ENCODE measurements around the gene PON2. TPM values are rescaled to one million over a fixed set of nuclear protein-coding genes. Genes with fewer than 3 reads are reported as not detected.

Gene PON2
- total RNA-seq, 4 donors from 2014 or later, result 90.2 to 187 (median 117) TPM

GRCh38 chr7:95478272-95479037 is 43.6 kb upstream of the PON2 start:
- WGBS, result 68% methylated on average over 18 of the region's 18 CpGs
- H3K4me1 ChIP-seq, result no peaks in the 10 kb centered on the region
- H3K9me3 ChIP-seq, result no peaks in the 10 kb centered on the region
- H3K27ac ChIP-seq, result no peak overlapping the region
- peaks cover 2% of the 10 kb centered on the region for H3K27me3 ChIP-seq
- TF ChIP-seq EP300 (IDR thresholded peaks at IDR 0.05) (no peak), POLR2AphosphoS5 (IDR thresholded peaks at IDR 0.05) (no peak), POLR2A (IDR thresholded peaks at IDR 0.05) (no peak), CTCF (IDR thresholded peaks at IDR 0.05) (no peak)
- no peak overlapping the region for H3K4me3 ChIP-seq
- H3K36me3 ChIP-seq, result no peaks in the 10 kb centered on the region
- no peak for DNase-seq (ENCODE audit: low spot score in 2 of 2)

- no peak for TF ChIP-seq POLR2AphosphoS5 (IDR thresholded peaks at IDR 0.05)
- peak; percentile 45 to 61 for TF ChIP-seq CTCF (IDR thresholded peaks at IDR 0.05)
- H3K27me3 ChIP-seq, result no peaks in the 10 kb centered on the region
- no peaks in the 10 kb centered on the region for H3K36me3 ChIP-seq
- H3K4me3 ChIP-seq, result no peak overlapping the region
- peaks cover 9% of the 10 kb centered on the region for H3K4me1 ChIP-seq
- no peak overlapping the region for H3K27ac ChIP-seq
- DNase-seq (ENCODE audit: low spot score in 2 of 2), result no peak
- 9% methylated on average over 11 of the region's 11 CpGs for WGBS
- no peaks in the 10 kb centered on the region for H3K9me3 ChIP-seq
Measured at GRCh38 chr7:95476904-95477594, 42.2 kb upstream of the PON2 start.

GRCh38 chr7:95476072-95476847 is 41.4 kb upstream of the PON2 start:
- TF ChIP-seq POLR2A (IDR thresholded peaks at IDR 0.05), result no peak
- TF ChIP-seq EP300 (IDR thresholded peaks at IDR 0.05), result no peak
- no peak for TF ChIP-seq POLR2AphosphoS5 (IDR thresholded peaks at IDR 0.05)
- TF ChIP-seq CTCF (IDR thresholded peaks at IDR 0.05), result no peak
- no peak for DNase-seq (ENCODE audit: low spot score in 2 of 2)
- Histone ChIP-seq H3K27ac (no peak overlapping the region), H3K27me3 (no peaks in the 10 kb centered on the region), H3K4me1 (peaks cover 9% of the 10 kb centered on the region), H3K36me3 (no peaks in the 10 kb centered on the region), H3K4me3 (no peak overlapping the region), H3K9me3 (no peaks in the 10 kb centered on the region)
- WGBS, result 79% methylated on average over 9 of the region's 9 CpGs

GRCh38 chr7:95473276-95473985 is 38.6 kb upstream of the PON2 start:
- Histone ChIP-seq H3K4me1 (peaks cover 9% of the 10 kb centered on the region), H3K27me3 (no peaks in the 10 kb centered on the region), H3K9me3 (no peaks in the 10 kb centered on the region), H3K27ac (no peak overlapping the region), H3K36me3 (no peaks in the 10 kb centered on the region), H3K4me3 (no peak overlapping the region)
- WGBS, result 77% methylated on average over 9 of the region's 9 CpGs
- no peak for TF ChIP-seq POLR2AphosphoS5 (IDR thresholded peaks at IDR 0.05)
- TF ChIP-seq EP300 (IDR thresholded peaks at IDR 0.05), result no peak
- TF ChIP-seq CTCF (IDR thresholded peaks at IDR 0.05), result no peak
- no peak for TF ChIP-seq POLR2A (IDR thresholded peaks at IDR 0.05)
- DNase-seq (ENCODE audit: low spot score in 2 of 2), result no peak
